HepG2 (cell line): ENCODE data around the gene ANKIB1. TPM values are rescaled to one million over a fixed set of nuclear protein-coding genes. Genes with fewer than 3 reads are reported as not detected.
"Not testable (repeated sequence)": the region's sequence is repeated elsewhere in the genome, so short reads cannot be mapped to it uniquely, and the experiment has no call there.

Experiments used
- ATAC-seq: fragments of 200-7000 bp; cut with Tn5 transposase; 3 replicates; pipeline ENCODE4 v1.9.1; 2020; ENCODE audit warnings: mild to moderate bottlenecking, moderate library complexity
- BruUV-seq: library from RNA; stranded (reverse); fragments of 400-500 nt; replicated peaks from 2 replicates; lab custom pipeline; 2021; lab: Mats Ljungman, UMichigan
- CTCF ChIA-PET: fragments of 300-600 bp; formaldehyde crosslinking; extraction: SDS; loops from one replicate; lab custom pipeline; 2021; ENCODE audit warnings: low total read pairs, inconsistent platforms, low intra/inter-chr PET ratio; lab: Yijun Ruan, JAX
- POLR2A ChIA-PET: fragments of 350-600 bp; sonication (Branson Sonifier 250); formaldehyde crosslinking; loops from one replicate; lab custom pipeline; 2020; ENCODE audit warnings: antibody characterized with exemption, inconsistent platforms; lab: Yijun Ruan, JAX
- DNase-seq: peaks from one replicate; pipeline ENCODE4 v3.0.0-alpha.2; 2015; ENCODE audit warnings: low spot score
- FAIRE-seq: peaks from 3 replicates; lab custom pipeline; 2011; peaks lifted over from hg19 to GRCh38; lab: Jason Lieb, UNC
- H2AFZ ChIP-seq: one replicate; pipeline ENCODE4 v1.6.1; 2011; ENCODE audit warnings: low read length, inconsistent platforms
- H3K27ac ChIP-seq: fragments of 300-600 bp; 3 replicates; pipeline ENCODE4 v1.8.0; 2011; ENCODE audit warnings: mixed run types, mild to moderate bottlenecking, mixed read lengths, low read length, inconsistent platforms; ENCODE audit not compliant: insufficient read depth; ENCODE audit errors: extremely low read length
- H3K27me3 ChIP-seq, 2 experiments: fragments of 200-600 bp in 1 of 2; 2 replicates in 1 of 2; 3 replicates in 1 of 2; pipeline versions ENCODE4 v1.6.0 to v1.8.0; 2011; ENCODE audit warnings: low read length in 2 of 2, mild to moderate bottlenecking in 2 of 2, moderate library complexity in 2 of 2, inconsistent platforms in 1 of 2; ENCODE audit not compliant: insufficient read depth in 2 of 2, control insufficient read depth in 1 of 2
- H3K36me3 ChIP-seq, 2 experiments: fragments of 200-600 bp in 1 of 2; replicated peaks in 1 of 2; 2 replicates in 1 of 2; 3 replicates in 1 of 2; pipeline versions ENCODE4 v1.5.1 to v1.8.0; 2011; ENCODE audit warnings: low read length in 2 of 2, inconsistent platforms in 1 of 2; ENCODE audit not compliant: insufficient read depth in 2 of 2, control insufficient read depth in 1 of 2
- H3K4me1 ChIP-seq: 2 replicates; pipeline ENCODE4 v1.5.1; 2012; ENCODE audit warnings: low read length, inconsistent platforms; ENCODE audit not compliant: insufficient read depth
- H3K4me2 ChIP-seq: 2 replicates; pipeline ENCODE4 v1.6.0; 2011; ENCODE audit warnings: low read depth, low read length, inconsistent platforms
- H3K4me3 ChIP-seq, 3 experiments: fragments of 200-600 bp in 1 of 3; sonication (generic), shearing (Covaris generic) in 1 of 3; replicated peaks in 1 of 3; 2 replicates each; pipeline ENCODE4 v1.5.1; 2011 to 2016; ENCODE audit warnings: low read length in 3 of 3, inconsistent platforms in 2 of 3, low read depth in 2 of 3, mild to moderate bottlenecking in 2 of 3, control low read depth in 1 of 3, mixed read lengths in 1 of 3; ENCODE audit not compliant: insufficient read depth in 1 of 3
- H3K79me2 ChIP-seq: one replicate; pipeline ENCODE4 v1.6.1; 2011; ENCODE audit warnings: low read length, inconsistent platforms; ENCODE audit not compliant: insufficient read depth
- H3K9ac ChIP-seq: 2 replicates; pipeline ENCODE4 v1.6.0; 2011; ENCODE audit warnings: mild to moderate bottlenecking, low read depth, low read length, inconsistent platforms; ENCODE audit not compliant: insufficient read depth
- H3K9me3 ChIP-seq: 2 replicates; pipeline ENCODE4 v1.5.1; 2012; ENCODE audit warnings: mild to moderate bottlenecking, low read length
- H4K20me1 ChIP-seq: 2 replicates; pipeline ENCODE4 v1.6.0; 2011; ENCODE audit warnings: inconsistent platforms, mild to moderate bottlenecking, low read length, moderate library complexity; ENCODE audit not compliant: insufficient read depth
- BATF2 ChIP-seq: sonication (generic); formaldehyde crosslinking; IDR thresholded peaks from 2 replicates; pipeline ENCODE4 v1.8.0; 2022; ENCODE audit warnings: mild to moderate bottlenecking, missing genetic modification reagents, moderate library complexity
- FLYWCH1 ChIP-seq: sonication (generic); formaldehyde crosslinking; IDR thresholded peaks from 2 replicates; pipeline ENCODE4 v1.8.1; 2023; ENCODE audit warnings: mild to moderate bottlenecking, missing genetic modification reagents
- HDAC6 ChIP-seq: fragments of 200-600 bp; sonication (generic); IDR thresholded peaks from 2 replicates; pipeline ENCODE4 v1.7.0; 2017; ENCODE audit warnings: mild to moderate bottlenecking, antibody characterized with exemption, low read length, low read depth
- MAZ ChIP-seq, 2 experiments: sonication (generic) in 1 of 2; formaldehyde crosslinking in 1 of 2; IDR thresholded peaks; 2 replicates each; pipeline versions ENCODE4 v1.5.0 to v1.6.1; 2012 to 2020; ENCODE audit warnings: low read depth in 2 of 2, mild to moderate bottlenecking in 2 of 2, borderline replicate concordance in 1 of 2, improper control_type of control experiment in 1 of 2, low read length in 1 of 2, missing genetic modification reagents in 1 of 2, moderate library complexity in 1 of 2
- NBN ChIP-seq: fragments of 450-650 bp; conservative IDR thresholded peaks from 2 replicates; pipeline ENCODE4 v1.6.1; 2017
- ZNF101 ChIP-seq: sonication (generic); formaldehyde crosslinking; IDR thresholded peaks from 2 replicates; pipeline ENCODE4 v1.4.0; 2020; ENCODE audit warnings: mild to moderate bottlenecking, low read depth, missing genetic modification reagents, borderline replicate concordance
- ZNF264 ChIP-seq: sonication (generic); formaldehyde crosslinking; IDR thresholded peaks from 2 replicates; pipeline ENCODE4 v1.4.0; 2020; ENCODE audit warnings: missing genetic modification reagents
- ZNF33A ChIP-seq: sonication (generic); formaldehyde crosslinking; IDR thresholded peaks from 2 replicates; pipeline ENCODE4 v1.5.1; 2020; ENCODE audit warnings: missing genetic modification reagents, mild to moderate bottlenecking, moderate library complexity, borderline replicate concordance
- ZNF577 ChIP-seq: sonication (generic); formaldehyde crosslinking; IDR thresholded peaks from 2 replicates; pipeline ENCODE4 v1.4.0; 2020; ENCODE audit warnings: mild to moderate bottlenecking, low read depth, missing genetic modification reagents, borderline replicate concordance
- ZNF775 ChIP-seq: sonication (generic); formaldehyde crosslinking; IDR thresholded peaks from 2 replicates; pipeline ENCODE4 v1.4.0; 2020; ENCODE audit warnings: missing genetic modification reagents, mild to moderate bottlenecking, moderate library complexity, borderline replicate concordance
- WGBS: methylation state at CpG from one replicate; pipeline ENCODE4 v1.1.6; 2017; ENCODE audit warnings: low lambda C conversion rate; 5-methylcytosine and 5-hydroxymethylcytosine counted together
- in situ Hi-C: cut with HindIII; loops from 2 replicates; pipeline ENCODE4 v1.10.0; 2017; ENCODE audit warnings: low pct_unique_long_range_greater_than_20kb; ENCODE audit not compliant: extremely low pct_ligation_motif_present
- intact Hi-C: fragments of 100-400 bp; cut with micrococcal nuclease; formaldehyde crosslinking; loops from one replicate; pipeline ENCODE4 v1.10.0; 2022; ENCODE audit not compliant: unreplicated experiment
- polyA plus RNA-seq, 8 experiments: library from polyadenylated mRNA; depleted of rRNA in 3 of 8; stranded (reverse) in 7 of 8; unstranded in 1 of 8; fragments of >200 nt; fragmentation: Illumina TruSeq in 4 of 8; extraction: Trizol in 4 of 8; gene quantifications; 2 replicates each; pipeline versions ENCODE4 v1.2.1 to v1.2.3, GENCODE V29; 2011 to 2016; ENCODE audit warnings: low read depth in 4 of 8, missing spikeins in 1 of 8, mixed read lengths in 1 of 8; ENCODE audit not compliant: insufficient read depth in 1 of 8
- total RNA-seq, 5 experiments: library from RNA; depleted of rRNA; stranded (reverse); fragments of >200 nt; fragmentation: Illumina TruSeq; extraction: Trizol; gene quantifications; 2 replicates each; pipeline ENCODE4 v1.2.3, GENCODE V29; 2016; ENCODE audit warnings: low read depth in 1 of 5
- TF ChIP-seq, protein P1 (sequence below), 2 experiments: fragments of 450-650 bp in 1 of 2; sonication (generic) in 1 of 2; formaldehyde crosslinking; IDR thresholded peaks; 2 replicates each; pipeline versions ENCODE4 v1.5.0 to v1.8.0; 2020 to 2022; ENCODE audit warnings: mild to moderate bottlenecking in 1 of 2, missing genetic modification reagents in 1 of 2

Gene ANKIB1
- total and polyA plus RNA-seq, 2 of the 13 experiments (the other 11 are each of a cell fraction or from before 2014, with no cell fraction given): 28.7 to 29.6 TPM

DNA sequence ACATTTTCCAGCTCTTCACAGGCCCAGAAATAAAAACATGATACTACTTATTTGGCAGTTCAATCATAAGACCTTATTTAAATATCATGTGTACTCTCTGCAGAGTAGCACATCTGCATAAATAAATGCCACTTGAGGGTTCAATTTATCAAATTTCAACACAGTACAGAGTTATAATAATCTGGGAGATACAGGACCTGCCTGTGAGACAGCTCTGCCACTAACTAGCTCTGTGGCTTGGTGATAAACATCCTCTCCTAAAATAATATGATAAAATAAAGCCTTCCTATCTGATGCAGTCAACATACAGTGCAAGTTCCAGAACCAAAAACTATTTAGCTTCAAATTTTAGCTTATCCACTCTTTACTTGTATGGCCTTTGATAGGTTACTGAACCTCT, 110.6 kb downstream of the ANKIB1 start:
- H3K4me1 ChIP-seq: no peaks in the 10 kb centered on the region
- FAIRE-seq (no peak), ATAC-seq (no peak), DNase-seq (no peak)
- H2AFZ ChIP-seq: no peak overlapping the region
- H3K36me3 ChIP-seq: peaks cover 2 to 10% of the 10 kb centered on the region in 2 experiments; a peak in 4 of 5 replicates
- H3K27ac ChIP-seq: no peak overlapping the region
- no peak overlapping the region for H3K9ac ChIP-seq
- H3K79me2 ChIP-seq: no peaks in the 10 kb centered on the region
- in situ Hi-C loops: no loop called here
- no peak overlapping the region for H3K4me3 ChIP-seq
- CTCF ChIA-PET: no interaction called here
- H3K9me3 ChIP-seq: no peaks in the 10 kb centered on the region
- H3K4me2 ChIP-seq: no peak overlapping the region
- POLR2A ChIA-PET: no interaction called here
- no TSS peak for BruUV-seq
- intact Hi-C loops: no loop called here
- no peaks in the 10 kb centered on the region for H4K20me1 ChIP-seq
- H3K27me3 ChIP-seq: no peaks in the 10 kb centered on the region
- no peak for TF ChIP-seq ZNF101 (CRISPR knock-in tag)
- no peak for TF ChIP-seq NBN
- TF ChIP-seq, all 625 proteins: peak for 0

DNA sequence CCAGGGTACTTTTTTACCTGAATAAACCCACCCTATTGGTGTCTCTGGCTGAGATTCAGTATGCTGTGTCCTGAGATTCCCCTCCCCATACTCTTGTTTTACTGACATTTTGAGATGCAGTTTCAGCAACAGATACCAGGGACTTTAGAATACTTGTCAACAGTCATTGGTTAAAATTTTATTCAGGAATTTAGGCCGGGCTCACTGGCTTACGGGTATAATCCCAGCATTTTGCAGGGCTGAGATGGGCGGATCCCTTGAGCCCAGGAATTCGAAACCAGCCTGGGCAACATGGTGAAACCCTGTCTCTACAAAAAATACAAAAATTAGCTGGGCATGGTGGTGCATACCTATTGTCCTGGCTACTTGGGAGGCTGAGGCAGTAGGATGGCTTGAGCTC, 111.5 kb downstream of the ANKIB1 start:
- WGBS: 98% methylated on average over 4 of the region's 4 CpGs
- peaks cover 3 to 13% of the 10 kb centered on the region in 2 experiments; a peak in 4 of 5 replicates for H3K36me3 ChIP-seq
- no peaks in the 10 kb centered on the region for H3K27me3 ChIP-seq
- no peak overlapping the region for H3K4me3 ChIP-seq
- no peak for TF ChIP-seq MAZ (IDR thresholded peaks at IDR 0.05; ENCODE audit: borderline replicate concordance, low read depth, low read length)
- no peak for TF ChIP-seq MAZ (CRISPR knock-in tag; IDR thresholded peaks at IDR 0.05; ENCODE audit: low read depth)
- no peak for TF ChIP-seq ZNF775
- no peak for TF ChIP-seq HDAC6
- no peak for TF ChIP-seq FLYWCH1 (CRISPR knock-in tag)
- no peak for TF ChIP-seq ZNF577 (CRISPR knock-in tag)
- TF ChIP-seq ZNF264 (CRISPR knock-in tag): no peak
- no peak for TF ChIP-seq BATF2 (CRISPR knock-in tag)
- TF ChIP-seq, protein P1, sequence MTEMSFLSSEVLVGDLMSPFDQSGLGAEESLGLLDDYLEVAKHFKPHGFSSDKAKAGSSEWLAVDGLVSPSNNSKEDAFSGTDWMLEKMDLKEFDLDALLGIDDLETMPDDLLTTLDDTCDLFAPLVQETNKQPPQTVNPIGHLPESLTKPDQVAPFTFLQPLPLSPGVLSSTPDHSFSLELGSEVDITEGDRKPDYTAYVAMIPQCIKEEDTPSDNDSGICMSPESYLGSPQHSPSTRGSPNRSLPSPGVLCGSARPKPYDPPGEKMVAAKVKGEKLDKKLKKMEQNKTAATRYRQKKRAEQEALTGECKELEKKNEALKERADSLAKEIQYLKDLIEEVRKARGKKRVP (CRISPR knock-in tag; IDR thresholded peaks at IDR 0.05): no peak
- no peak for TF ChIP-seq ZNF33A (CRISPR knock-in tag)
- H3K9ac ChIP-seq: no peak overlapping the region
- no peak overlapping the region for H2AFZ ChIP-seq
- DNase-seq (no peak), ATAC-seq (no peak), FAIRE-seq (no peak)
- H3K4me2 ChIP-seq: no peak overlapping the region
- H3K9me3 ChIP-seq: no peaks in the 10 kb centered on the region
- H3K27ac ChIP-seq: no peak overlapping the region
- H4K20me1 ChIP-seq: no peaks in the 10 kb centered on the region
- no peaks in the 10 kb centered on the region for H3K79me2 ChIP-seq
- in situ Hi-C loops (no loop called here), intact Hi-C loops (no loop called here)
- H3K4me1 ChIP-seq: no peaks in the 10 kb centered on the region
- CTCF ChIA-PET: no interaction called here
- POLR2A ChIA-PET: no interaction called here
- BruUV-seq: no TSS peak

DNA sequence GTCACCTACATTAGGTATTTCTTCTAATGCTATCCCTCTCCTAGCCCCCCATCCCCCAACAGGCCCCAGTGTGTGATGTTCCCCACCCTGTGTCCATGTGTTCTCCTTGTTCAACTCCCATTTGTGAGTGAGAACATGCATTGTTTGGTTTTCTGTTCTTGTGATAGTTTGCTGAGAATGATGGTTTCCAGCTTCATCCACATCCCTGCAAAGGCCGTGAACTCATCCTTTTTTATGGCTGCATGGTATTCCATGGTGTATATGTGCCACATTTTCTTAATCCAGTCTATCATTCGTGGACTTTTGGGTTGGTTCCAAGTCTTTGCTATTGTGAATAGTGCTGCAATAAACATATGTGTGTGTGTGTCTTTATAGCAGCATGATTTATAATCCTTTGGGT, 113.4 kb downstream of the ANKIB1 start:
- POLR2A ChIA-PET, H3K4me3 ChIP-seq, H3K4me2 ChIP-seq, BruUV-seq, H3K27me3 ChIP-seq, H3K9ac ChIP-seq, FAIRE-seq, H3K79me2 ChIP-seq, H2AFZ ChIP-seq, ATAC-seq, H3K4me1 ChIP-seq, in situ Hi-C loops, DNase-seq, CTCF ChIA-PET, H3K27ac ChIP-seq, H4K20me1 ChIP-seq, intact Hi-C loops, H3K9me3 ChIP-seq: not testable (repeated sequence)
- H3K36me3 ChIP-seq: peaks cover 2 to 16% of the 10 kb centered on the region in 2 experiments; a peak in 2 of 5 replicates
- 95% methylated on average over 2 of the region's 2 CpGs for WGBS
